Measurements from ENCODE around the gene CACHD1. TPM values are rescaled to one million over a fixed set of nuclear protein-coding genes. Genes with fewer than 3 reads are reported as not detected.
"Not testable (repeated sequence)": the region's sequence is repeated elsewhere in the genome, so short reads cannot be mapped to it uniquely, and the experiment has no call there.

CACHD1 gene
- total RNA-seq, 1 experiment from 2014 or later = 5.3 TPM

DNA sequence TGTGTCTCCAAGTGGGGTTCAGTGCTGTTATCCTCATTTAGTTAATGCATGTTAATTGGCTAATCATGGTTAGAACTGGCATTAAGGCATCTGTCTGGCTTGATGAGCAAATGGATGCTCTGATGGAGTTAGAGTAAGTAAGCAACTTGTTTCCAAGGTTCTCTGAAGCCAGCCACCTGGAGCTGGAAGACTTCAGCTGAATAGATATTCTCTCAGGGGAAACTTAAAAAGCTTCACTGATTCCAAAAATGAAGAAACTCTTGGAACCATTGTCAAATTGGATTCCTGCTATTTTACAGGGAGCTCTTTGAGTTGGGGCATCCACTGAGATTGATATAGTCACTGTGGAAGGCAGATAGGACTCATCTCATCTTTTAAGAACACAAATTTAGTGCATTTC, 118.9 kb downstream of the CACHD1 start:
- DNase-seq (ENCODE audit: low read depth) = no peak

DNA sequence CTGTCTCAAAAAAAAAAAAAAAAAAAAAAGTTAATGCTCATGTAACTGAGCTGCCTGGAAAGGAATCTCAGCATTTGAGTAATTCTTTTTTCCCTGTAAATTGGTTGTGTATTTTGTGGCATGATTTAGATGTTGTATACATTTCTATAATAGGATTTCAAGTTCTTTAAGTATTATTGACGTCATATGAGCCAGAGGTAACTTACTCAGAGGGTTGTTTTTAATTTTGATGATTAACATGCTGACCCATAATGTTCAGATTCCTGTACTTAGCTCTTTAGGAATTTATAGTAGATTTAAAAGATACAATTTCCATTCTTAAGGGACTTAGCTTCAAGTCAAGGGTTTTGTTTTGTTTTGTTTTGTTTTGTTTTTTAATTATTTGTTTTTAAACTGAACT, 120.4 kb downstream of the CACHD1 start:
- no peak for DNase-seq (ENCODE audit: low read depth)

DNA sequence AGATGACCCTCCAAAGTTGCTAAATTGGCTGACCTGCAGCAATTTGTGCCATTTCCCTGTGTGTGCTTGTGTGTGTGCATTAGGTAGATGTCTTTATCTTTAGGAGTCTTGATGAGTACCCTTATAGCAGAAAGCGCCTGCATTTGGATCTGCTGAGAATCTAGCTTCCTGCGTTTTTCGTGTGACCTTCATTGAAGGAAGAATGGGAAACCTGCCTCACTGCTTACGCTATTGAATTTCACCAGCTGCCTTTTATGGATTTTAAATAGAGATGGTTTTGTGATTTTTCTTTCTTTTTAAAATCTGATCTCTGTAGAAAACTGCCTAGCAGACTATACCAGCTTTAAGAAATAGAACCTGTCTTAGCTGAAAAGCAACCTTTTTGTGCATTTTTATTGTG, 124.5 kb downstream of the CACHD1 start:
- DNase-seq (ENCODE audit: low read depth) = no peak

DNA sequence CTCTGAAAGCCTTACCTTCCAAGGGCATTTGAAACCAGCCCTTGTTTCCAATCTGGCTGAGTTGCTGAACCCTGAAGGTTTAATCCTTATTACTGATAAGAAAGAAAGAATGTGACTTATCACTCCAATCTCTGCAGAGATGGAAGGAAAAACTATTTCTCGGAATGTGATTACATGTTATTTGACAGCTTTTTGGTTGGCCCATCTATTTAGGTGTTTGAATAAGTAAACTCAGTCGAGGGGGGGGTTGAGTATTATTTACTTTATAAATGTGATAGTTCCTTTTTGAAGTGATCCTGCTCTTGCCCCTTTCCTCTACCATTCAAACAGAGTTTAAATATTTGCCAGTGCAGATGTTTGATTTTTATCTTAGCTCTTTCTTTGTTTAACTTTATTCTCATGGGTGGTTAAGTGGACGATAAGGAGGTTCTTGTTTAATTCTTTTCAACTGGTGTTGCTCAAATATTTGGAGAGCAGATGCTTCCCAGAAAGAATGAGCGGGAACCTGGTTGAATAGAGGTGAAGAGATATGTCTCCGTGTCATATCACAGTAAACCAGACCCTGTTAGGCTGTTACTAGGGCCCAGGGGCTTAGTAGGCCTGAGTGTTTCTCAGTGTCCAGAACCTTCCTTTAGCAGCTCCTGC, 126.1 kb downstream of the CACHD1 start:
- no peak for DNase-seq (ENCODE audit: low read depth)

DNA sequence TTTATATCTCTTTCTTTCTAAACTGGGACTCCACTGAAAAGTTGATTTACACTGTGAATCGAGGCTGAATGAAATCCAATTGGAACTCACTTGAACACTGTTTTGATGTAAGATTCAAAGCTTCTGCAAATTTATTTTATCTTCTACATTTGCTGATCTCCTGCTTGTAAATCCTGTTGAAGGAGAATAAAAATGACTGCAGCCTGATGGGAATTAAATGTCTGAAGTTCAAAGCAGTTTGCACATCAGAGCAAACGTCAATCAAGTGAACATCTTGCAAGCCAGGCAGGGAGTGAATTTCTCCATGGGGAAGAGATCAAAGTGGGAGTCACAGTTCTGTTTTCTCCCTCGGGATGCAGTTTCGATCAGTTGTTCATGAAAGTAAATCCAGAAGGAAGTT, 127.2 kb downstream of the CACHD1 start:
- DNase-seq (ENCODE audit: low read depth) = no peak

DNA sequence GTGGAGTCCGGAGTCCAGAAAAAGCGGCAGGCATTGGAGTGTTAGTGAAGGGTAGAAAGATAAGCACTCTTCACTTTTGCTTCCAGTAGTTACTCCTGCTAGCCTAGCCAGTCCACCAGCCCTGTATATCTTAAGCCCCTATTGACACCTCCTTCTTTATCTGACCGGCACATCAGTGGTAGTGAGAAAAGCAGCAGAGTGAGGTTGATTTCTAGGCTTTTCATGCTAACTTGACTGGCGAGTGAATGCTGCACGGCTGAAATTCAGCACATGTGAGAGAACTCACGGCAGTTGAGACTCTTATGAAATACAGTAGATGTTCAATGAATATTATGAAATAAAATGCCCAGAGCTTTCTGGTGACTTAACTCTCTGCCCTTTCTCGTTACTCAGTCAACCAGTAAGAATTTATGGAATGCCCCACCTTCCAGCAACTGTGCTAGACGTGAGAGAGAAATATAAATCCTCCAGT, 128.2 kb downstream of the CACHD1 start:
- peak; percentile 25 for DNase-seq (ENCODE audit: low read depth)

DNA sequence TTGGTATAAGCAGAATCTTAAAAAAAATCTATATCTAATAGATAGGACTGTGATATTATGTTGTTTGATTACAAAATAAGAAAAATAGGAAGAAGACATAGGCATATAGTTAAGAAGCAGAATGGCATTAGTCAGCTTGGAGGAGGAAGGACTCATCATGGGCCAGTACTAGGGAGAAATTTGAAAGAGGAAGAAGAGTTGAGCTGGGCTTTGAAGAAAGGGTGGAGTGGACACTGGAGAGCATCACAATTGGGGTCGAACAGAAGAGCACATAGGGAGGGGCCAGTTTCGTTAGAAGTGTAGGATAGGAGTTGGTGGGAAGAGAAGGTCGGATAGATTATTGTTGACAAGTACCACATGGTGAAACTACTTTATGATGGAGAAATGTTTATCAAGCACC, 129.3 kb downstream of the CACHD1 start:
- DNase-seq (ENCODE audit: low read depth) = no peak

DNA sequence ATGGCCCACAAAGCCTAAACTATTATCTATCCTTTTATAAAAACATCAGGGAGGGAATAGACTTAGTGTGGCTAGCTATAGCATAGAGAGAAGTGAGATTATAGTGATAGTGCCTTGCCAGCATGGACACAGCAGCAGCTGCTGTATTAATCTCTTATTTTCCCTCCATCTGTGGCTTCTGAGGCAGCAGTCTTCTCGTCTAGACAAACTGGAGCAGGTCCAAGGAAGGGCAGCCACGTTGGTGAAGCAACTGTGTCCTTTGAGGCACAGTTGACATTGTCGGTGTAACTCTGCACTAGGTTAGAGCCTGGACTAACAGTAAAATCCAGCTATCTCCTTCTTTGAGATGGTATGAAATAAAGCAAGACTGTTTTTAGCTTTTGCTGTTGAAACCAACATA, 131.3 kb downstream of the CACHD1 start:
- no peak for DNase-seq (ENCODE audit: low read depth)

DNA sequence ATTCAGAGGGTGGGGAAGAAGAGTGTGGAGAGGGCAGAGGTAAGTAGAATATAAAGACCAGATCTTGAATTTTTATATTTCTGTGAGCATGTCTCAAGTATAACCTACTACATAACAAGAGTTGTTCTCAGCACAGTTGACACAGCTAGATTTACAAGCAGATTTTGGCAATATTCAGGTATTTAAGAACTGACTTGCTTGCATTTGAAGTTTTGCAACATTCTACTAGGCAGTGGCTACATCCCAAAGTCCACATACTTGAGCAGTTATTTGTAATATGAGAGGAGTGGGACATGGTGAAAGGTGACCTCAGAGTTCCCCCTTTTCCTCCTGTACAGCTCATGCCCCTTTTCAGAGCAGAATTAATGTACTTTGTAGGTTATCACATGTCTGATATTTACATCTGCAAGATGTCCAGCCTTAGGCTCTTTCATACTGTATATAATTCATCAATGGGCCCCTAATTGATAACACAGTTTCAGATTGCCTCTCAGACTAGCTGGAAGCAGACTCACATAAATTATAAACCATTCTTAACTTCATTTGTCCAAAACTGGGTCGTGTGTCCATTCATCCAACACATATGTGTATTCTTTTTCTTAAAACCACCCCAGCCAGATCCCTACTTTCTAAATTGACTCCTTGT, 138.2 kb downstream of the CACHD1 start:
- no peak for DNase-seq (ENCODE audit: low read depth)

DNA sequence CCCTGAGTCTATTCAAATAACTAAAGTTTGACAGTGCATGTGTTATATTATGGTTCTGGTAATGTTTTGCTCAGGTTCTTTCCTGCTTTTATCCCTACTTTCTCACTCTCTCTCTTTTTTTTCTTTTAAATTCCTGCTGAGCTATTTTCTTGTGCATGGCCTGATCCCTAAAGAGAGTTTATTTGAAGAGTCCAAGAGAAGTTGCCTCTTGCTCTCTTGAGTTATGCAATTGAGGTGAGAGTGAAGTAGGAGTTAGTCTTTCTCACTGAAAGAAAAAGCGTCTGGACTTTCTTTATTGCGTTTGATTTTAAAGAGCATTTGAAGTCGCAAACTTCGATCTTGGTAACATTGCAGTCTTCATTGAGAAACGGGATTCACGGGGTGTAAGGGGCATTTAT, 138.7 kb downstream of the CACHD1 start:
- DNase-seq (ENCODE audit: low read depth) = no peak

DNA sequence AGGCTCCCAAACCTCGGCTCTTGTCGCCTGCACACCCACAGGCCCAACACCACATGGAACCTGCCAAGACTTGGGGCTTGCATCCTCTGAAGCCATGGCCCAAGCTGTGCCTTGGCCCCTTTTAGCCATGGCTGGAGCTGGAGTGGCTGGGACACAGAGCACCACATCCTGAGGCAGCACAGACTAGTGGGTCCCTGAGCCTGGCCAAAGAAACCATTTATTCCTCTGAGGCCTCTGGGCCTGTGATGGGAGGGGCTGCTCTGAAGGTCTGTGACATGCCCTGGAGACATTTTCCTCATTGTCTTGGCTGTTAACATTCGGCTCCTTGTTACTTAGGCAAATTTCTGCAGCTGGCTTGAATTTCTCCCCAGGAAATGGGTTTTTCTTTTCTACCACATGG, 141.0 kb downstream of the CACHD1 start:
- not testable (repeated sequence) for DNase-seq (ENCODE audit: low read depth)

DNA sequence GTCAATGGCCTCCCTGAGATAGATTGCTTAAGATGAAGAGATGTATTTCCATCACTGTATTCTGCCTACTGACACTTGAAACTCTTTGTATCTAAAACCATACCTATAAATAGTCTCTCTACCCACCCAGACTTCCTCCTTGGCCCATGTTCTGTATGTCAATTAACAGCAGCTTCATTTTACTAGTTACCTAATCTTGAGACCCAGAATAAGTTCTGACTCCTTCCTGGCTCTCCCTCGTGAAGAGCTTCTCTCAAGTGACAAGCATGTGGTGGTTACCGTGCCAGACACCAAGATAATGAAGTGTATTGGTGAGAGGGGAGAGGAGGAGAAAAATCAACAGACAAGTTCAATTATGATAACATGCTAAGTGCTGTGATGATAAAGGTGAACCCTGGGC, 146.1 kb downstream of the CACHD1 start:
- DNase-seq (ENCODE audit: low read depth) = no peak

DNA sequence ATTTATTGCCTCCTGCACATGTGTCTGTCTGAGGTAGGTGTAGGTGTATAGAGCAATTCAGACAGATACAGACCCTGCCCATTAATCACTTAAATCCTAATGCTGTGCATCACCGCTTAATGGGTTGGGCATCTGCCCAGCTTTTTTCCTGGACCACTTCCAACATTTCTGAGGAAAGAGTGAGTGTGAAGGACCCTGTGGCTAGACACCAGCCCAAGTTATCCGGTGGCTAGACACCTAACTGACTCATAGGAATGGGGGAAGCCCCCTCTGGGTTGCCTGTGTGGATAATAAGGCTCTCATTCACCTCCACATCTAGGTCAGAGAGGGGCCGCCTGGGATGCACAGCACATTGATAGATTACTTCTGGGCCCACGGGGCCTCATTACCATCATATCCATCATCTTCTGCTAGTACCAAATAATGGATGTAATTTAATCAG, 153.8 kb downstream of the CACHD1 start:
- peak; percentile 95 for DNase-seq (ENCODE audit: low read depth)

DNA sequence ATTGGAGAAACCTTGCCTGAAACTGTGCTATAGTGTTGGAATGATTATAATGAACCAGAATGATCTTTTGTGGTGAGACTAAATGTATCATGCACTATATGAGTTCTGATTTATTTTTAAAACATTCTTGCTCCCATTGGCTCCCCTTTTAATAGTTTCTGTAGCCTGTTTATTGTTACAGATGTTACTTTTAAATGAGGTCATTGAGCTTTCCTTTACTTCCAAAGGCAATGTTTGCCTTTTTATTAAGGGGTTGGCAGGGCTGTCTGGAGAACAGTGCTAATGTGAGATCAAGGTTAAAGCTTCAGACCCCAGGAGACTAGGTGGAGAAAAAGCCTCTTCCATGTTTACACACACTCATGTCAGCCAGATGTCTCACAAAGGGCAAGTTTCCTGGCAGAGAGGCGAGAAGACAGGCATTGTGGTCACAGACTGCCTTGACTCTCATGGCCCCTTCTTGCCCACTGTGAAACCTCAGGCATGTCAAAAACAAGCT, 154.3 kb downstream of the CACHD1 start:
- DNase-seq (ENCODE audit: low read depth) = peak; percentile 90

DNA sequence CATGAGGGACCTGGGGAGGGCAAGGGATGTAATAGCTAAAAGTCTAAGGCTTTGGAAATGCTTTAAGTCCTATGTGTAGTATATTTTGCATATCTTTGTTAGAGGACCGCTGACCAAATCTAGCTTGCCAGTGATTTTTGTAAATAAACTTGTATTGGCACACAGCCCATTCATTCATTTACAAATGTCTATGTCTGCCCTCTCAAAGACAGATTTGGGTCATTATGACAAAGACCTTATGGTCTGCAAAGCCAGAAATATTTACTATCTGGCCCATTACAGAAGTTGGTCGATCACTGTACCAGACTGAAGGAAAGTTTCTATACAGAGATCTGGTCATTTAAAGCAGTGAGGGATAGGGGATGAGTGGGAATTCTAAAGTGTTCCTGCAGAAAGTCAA, 154.9 kb downstream of the CACHD1 start:
- no peak for DNase-seq (ENCODE audit: low read depth)

DNA sequence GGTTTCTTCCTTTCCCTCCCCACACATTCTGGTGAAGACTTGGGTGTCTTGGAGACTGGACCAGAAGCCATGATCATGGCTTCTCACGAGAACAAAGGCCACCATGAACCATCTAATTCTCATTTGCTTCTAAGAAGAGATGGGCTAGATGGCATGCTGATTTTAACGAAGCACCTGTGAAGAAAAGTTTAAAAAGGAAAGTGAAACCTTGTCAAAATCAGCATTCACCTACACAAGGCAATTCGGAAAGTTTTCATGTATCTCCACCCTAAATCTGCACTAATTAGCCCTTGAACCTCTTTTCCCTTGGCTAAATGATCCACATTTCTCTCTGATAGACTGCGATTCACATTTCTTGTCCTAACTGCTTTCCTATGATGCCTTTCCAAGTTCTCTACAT, 160.7 kb downstream of the CACHD1 start:
- DNase-seq (ENCODE audit: low read depth) = no peak

DNA sequence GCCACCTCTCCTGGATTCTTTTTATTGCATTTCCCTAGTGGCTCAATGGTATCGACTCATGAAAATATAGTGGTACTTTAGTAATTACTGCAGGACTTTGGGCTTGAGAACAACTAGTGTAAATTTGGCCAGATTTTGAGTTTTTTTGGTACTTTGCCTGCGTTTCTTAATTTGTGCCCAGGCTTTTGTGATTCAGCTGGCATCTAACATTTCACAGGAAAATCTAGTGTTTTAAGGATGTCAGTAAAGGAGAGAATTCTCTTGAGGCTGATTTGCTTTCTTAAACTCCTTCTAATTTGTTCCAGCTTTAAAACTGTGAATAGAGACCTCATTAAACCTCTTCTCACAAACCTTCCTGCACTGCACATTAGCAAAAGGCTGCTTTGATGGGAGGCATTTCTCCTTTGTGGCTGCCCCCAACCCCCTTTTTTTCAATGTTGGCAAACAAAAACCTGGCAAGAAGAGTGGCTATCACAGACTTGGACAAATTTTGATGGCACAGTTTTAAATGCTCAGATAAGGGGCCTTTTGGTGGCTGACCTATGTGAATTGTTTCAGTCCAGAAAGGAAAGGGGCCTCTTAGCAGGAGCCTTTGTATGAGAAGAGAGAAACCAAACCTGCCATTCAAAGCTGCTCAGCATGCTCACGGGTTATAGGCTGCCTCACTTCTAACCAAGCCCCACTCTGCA, 161.6 kb downstream of the CACHD1 start:
- DNase-seq (ENCODE audit: low read depth) = no peak

DNA sequence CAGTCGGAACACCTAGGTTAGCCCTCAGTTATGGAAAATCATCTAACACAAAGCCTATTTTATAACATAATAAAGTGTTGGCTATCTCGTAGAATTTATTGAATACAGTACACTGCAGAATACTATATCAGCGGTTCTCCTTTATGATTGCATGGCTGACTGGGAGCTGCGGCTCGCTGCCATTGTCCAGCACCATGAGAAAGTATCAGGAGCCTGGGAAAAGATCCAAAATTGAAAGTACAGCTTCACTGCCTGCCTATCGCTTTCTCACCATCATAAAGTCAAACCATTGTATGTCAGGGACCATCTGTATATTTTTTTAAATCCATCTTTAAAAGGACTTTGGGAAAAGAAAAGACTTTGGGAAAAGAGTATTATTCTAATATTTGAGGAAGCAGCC, 163.0 kb downstream of the CACHD1 start:
- DNase-seq (ENCODE audit: low read depth) = no peak

DNA sequence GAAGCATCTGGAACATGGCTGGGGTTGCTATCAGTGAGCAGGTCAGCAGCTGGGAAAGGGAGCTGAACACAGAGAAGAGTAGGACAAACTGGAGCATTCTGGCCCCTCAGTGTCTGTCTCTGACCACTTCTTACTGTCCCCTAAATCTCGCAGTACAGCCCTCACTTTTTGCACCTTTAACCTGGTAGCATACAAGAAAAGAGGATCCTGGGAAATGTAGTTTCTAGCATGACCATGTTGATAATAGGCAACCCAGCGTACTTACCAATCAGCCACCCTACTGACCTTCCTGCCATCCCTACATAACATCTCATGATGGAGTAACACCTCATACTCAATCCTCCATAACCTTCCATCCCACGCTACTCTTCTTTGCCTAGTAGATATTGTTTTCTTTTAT, 175.8 kb downstream of the CACHD1 start:
- no peak for DNase-seq (ENCODE audit: low read depth)

DNA sequence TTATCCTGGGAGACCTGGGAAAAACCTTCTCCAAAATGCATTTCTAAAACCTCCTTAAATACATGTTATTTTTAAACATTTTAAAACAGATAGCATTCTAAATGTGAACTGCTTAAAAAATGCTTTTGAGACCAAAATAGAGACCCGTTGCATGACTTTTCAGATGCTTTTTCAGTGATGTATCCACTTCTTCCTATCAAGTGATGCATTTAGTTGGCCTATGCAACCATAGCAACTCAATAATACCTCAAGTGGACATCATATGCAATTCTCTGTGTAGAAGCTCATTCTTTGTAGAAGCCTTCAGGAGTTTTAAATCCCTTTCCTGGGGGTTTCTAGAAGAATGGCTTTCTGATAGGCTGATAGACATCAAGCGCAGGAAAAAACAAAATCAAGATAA, 180.5 kb downstream of the CACHD1 start:
- DNase-seq (ENCODE audit: low read depth) = no peak

DNA sequence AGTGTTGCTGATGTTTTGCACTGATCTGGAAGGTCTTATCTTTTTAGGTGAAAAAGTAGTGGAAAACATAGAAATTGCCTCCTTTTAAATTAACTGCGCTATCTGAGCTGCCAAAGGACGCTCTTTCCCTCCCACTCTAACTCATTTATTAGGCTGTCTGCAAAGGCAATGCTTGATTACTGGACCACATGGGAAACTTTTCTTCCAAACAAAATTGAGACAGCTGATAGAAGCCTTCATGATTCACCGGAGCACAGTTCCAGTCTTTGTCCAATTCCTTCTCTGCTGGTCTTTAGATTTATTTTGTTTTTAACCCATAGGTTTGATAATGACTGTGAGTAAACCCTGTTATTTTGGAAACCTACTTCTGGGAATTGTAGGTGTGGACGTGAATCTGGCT, 181.9 kb downstream of the CACHD1 start:
- DNase-seq (ENCODE audit: low read depth) = no peak

DNA sequence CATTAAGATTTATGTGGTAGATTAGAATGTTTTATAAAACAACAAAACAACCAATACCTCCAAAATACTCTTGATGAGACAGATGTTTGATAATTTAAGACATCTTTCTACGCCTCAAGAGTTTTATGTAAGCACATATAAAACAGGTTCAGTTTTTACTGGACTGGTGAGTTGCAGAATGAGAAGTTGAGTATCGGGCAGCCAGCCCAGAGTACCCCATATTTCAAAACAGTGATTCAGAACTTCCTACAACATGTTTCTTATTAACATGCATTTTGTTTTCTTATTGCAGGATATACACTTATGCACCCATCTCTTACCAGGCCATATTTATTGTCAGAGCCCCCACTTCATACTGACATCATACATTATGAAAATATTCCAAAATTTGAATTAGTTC, 183.5 kb downstream of the CACHD1 start:
- no peak for DNase-seq (ENCODE audit: low read depth)

Measured in Daoy (cell line).